Endometrium (tissue), 2 donors: ENCODE measurements around the gene SPRING1.

Source experiments
- FAIRE-seq: peaks from 2 replicates; lab custom pipeline; 2012; peaks lifted over from hg19 to GRCh38; lab: Jason Lieb, UNC
- donor health status: control.
- donor health status: control.

Gene SPRING1

DNA sequence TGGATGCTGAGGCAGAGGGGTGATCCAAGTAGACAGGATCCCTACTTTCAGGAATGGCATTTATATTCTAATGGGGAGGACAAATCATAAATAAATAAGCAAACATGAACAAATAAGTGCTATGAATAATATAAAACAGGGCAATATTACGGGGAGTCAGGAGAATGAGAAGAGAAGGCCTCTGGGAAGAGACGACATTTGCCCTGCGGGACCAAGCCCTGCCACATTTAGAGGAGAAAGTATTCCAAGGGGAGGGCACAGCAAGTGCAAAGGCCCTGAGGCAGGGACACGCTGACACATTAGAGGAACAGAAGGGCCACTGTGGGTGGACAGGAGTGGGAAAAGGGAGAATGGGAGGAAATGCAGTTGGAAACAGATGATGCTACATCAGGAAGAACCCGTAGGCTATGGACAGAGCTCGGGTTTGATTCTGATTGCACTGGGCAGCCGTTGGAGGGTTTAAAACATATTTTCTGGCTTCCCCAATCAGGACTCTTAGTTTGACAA, 1.6 kb upstream of the SPRING1 start:
- FAIRE-seq = no peak

DNA sequence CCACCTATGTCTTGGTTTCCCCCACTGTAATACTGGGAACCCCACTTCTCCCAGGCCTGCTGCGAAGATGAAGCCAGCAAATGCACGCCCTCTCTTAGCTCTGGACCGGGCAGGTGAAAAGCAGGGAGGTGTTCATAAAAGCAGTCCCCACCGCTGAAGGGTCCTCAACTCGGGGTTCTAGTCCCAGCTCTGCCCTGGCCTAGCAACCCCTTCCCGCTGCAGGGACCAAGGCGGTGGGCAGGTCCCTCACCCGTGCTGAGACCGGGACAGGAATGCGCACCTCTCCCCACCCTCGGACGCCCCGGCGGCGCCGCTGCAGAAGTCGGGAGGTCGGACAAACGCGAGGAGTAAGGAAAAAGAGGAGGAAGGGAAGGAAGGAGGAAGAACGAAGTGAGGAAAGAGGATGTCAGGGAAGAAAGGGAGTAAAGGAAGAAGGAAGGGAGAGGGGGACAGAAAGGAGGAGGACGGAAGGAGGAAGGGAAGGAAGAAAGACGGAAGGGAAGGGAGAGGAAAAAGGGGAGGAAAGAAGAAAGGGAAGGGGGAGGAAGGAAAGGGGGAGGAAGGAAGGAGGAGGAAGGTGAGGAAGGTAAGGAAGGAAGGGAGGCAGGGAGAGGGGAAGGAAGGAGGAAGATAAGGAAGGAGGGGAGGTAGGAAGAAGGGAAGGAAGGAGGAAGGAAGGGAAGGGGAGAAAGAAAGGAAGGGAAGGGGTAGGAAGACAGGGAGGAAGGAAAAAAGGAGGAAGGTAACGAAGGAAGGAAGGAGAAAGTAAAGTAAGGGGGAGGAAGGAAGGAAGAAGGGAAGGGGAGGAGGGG, 701 bp downstream of the SPRING1 start:
- no peak for FAIRE-seq

DNA sequence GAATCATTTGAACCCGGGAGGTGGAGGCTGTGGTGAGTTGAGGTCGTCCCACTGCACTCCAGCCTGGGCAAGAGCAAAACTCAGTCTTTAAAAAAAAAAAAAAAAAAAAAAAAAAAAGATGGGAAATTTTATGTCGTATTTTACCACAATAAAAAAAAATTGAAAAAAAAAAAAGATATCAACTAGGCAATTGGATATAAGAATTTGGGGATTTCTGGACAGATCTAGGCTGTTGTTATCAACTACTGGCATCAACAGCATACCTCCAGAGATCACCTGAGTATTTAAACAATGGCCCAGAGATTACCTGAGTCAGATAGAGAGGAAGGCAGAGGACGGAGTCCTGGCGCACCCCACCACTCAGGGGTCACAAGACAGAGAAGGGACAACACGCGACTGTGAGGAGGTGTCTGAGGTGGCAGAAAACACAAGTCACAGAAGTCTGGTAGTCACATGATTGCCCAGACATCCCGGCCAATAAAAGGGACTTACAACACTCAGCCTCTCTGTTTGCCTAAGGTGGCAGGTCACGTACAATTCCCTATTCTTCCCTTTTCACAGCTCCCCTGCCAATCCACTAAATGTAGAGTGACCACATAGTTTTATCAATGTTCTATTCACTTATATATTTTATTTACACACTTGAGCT, 1.8 kb downstream of the SPRING1 start:
- no peak for FAIRE-seq

DNA sequence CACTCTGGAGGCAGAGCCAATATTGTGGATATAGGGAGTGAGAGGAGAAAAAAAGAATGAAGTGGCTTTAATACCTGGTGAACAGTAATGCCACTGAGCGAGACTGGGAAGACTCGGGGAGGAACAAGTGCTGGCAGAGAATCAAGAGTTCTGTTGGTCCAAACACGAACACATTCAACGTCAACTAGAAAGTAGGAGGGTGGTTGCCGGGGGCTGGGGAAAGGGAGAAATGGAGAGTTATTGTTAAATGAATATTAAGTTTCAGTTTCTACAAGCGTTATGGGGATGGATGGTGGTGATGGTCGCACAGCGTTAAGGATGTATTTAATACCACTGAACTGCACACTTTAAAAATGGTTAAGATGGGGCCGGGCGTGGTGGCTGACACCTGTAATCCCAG, 2.8 kb downstream of the SPRING1 start:
- no peak for FAIRE-seq

DNA sequence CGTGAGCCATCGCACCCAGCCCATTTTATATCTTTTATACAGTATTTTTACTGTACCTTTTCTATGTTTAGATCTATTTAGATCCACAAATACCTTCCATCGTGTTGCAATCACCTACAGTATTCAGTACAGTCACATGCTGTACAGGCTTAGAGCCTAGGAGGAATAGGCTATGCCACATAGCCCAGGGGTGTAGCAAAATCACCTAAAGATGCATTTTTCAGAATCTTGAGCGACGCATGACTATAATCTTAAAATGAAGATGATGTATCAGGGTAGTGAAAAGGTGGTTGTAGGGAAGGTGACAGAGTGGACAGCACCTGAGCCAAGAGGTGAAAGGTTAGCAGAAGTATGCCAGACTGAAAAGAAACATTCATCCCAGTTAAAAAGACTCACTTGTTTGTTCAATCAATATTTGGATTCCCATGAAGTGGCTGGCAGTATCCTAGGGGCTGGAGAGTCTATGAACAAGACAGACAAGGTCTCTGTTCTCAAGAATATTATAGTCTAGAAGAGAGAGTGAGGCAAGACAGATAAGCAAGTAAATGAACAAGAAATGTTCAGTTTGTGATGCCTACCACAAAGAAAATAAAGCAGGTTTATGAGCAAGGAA, 3.6 kb downstream of the SPRING1 start:
- no peak for FAIRE-seq

DNA sequence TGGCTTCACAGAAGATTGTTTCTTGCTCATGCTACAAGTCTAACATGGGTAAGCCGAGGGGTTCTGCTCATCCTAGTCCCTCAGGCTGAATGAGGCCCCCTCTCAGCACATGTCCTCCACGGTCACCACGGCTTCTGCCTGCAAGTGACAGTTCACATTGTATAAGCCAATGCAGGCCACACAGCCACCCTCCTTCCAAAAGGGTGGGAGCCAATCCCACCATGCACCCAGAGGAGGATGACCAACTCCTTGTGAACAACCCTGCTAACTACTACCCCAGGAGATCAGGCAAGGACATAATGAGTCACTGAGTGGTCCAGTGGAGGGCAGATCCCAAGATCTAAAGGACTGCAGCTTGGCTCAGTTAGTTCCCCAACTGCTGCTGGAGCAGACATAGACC, 6.1 kb downstream of the SPRING1 start:
- FAIRE-seq = no peak

DNA sequence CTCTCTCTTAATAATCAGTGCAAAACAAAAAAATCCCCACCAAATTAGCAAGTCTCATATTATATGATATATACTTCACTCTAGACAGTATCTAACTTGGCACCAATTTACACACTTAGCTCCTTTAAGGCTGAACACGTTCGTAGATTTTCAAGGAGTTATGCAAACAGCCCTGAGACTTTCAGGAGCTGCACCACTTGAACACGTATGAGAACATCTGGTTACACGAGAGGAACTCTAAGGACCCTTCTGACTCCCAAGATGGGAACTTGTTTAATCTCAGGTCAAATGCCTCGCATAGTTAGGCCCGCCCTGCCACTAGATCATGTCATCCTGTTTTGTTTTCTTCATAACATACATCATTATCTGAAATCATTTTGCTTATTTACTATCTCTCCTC, 10.0 kb downstream of the SPRING1 start:
- no peak for FAIRE-seq

DNA sequence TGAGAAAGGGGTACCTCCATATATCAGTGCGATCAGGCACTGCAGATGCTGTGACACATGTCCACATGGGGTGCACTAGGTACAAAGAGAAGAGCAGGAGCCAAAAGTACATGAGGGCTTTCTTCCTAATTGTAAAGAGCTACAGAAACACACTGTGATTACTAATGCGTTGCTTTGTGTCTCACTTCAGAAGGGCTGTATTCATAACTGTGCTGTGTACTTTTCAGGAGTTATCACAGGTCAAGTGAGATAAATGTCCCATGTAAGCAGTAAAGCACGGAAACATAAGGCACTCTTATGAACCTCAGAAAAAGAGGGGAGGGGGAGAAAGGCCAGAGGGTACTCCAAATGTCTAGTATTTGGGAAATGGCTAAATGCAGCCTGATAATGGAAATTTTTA, 10.6 kb downstream of the SPRING1 start:
- FAIRE-seq = no peak

DNA sequence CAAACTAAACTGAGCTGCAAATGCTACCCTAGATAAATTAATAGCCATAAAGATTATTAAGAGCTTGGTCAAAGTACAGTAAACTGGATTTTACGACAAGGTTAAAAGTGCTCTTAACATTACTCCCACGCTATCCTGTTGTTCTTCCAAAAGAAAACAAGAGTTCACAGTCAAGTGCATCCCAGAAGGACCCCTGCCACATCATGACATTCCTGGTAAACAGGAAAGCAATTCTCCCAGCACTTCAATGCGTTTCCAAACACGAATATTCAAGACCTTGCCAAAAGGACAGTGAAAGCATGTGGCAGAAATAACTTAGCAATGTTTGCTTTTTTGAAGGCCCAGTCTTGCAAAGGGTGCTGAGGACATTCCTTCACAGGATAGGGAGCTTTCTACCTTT, 11.2 kb downstream of the SPRING1 start:
- FAIRE-seq = peak; percentile 85

DNA sequence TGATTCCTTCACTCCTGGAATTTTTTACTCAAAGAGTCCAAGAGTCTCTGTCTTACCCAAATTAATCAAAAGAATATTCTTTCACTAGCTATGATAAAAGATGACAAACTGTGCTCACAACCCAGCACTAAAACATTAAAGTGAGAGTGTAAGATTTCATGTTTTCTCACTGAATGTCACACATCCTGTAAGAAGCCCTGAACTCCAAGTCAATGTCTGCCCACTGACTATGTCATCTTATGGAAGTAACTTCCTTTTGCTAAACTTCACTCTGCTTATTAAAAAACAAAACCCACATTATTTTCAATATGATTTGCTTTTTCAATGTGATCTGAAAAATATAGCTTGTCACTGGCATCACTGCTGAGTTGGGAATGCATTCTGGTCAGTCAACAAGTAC, 15.6 kb downstream of the SPRING1 start:
- FAIRE-seq = no peak

DNA sequence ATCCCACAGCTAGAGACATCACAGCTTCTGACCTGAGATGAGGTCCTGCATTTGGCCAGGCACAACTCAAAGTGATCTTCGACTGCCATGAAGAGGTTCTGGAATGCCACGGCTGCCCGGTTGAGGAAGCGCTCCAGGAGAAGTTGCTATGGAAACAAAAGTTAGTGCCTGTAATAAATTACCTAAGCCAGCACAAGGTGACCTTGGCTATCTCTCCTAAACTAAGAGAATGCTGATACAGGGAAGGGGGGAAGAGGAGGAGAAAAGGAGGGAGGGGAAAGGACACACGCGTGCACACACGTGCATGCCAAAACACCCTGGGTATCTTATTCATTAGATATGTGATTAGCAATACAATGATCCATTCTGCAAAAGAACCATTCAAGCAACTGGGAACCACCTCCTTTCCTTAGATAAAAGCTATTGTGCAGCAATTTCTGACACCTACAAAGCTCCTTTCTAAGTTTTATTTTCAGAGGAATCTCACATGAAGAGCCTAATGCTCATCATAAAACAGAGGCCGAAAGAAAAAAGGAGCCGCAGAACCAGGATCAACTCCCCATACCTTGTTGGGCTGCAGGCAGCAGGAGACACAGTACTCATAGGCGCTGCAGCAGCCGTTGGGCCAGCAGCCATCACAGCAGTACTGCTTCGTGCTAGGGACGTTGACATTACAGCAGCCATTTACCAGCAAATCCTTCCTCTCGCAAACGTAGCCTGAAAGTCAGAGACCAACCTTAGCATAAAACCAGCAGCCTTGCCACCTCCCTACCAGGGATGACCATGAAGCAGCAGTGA, 17.9 kb downstream of the SPRING1 start:
- FAIRE-seq = no peak

DNA sequence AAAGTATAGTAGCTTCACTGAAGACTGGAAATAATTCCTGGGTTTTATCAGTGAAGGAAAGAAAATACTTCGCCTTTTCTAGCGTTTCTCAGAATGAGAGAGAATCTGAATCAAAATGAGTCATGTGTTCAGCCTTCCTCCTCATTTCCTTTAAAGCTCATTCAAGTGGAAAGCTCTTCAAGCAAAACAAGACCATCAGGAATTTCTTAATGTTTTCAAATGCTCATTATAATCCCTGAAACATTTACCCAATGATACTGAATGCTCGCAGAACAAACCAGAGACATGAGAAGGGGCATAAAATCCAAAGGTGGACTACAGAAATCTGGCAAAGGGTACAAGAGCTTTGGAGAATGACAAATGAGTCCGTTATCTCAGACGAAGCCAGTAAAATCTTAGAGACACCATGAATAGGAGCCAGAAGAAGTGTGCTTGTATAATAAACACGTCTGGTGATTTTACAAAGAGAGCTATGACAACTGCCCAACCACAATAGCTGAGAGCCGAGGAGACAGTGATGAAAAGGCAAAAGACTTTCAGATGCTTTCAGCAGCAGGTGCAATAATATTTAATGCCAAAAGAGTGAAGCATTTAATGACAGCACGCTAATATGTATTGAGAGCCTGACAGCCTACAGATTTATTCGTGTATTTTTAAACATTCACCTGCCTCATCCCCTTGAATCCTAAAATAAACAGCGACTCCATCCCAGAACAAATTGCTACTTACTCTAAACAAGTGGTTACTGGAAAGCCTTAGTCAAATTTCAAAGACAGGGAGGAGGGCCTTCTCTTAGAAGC, 19.0 kb downstream of the SPRING1 start:
- no peak for FAIRE-seq

DNA sequence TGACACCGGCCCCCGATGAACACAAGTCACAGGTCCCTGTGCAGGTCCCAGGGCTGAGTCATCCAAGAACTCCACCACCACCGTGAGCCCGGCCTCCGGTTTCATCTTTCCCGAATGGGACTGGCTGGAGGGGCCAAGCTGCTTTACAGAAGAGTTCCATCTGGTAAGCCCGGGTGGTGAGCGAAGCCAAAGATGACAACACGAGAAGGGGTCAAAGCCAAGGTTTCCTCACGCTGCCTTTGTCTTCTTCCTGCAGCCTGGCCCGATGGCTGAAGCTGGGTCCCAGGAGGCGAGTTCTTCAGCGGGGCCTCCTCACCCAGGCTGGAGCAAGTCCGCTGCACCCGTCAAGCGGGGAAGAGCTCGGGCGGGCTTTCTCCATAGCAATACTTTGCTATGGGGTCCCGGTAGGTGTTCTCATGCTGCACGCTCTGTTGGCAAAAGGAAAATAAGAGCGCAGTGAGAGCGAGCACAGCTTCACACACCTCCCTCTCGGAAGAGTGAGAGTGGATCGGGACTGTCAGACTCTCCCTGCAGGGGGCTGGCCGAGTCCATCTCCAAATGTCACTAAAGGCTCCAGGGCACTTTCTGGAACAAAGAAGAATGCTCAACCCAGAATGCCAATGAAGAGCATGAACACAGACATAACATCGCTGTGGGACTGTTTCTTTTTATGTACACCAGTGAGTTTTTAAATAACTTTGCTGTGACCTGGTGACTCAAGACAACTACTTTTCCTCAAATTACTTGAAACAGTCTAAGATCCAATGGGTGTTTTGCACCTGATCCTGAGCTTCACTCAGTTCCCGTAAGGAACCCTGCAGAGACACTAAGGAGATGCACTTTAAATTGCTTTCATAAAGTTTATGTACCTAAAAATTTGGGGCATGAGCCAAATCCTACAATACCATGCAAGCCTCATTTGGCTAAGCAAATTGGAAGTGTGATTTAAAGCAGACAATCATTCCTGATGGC, 20.1 kb downstream of the SPRING1 start:
- no peak for FAIRE-seq

DNA sequence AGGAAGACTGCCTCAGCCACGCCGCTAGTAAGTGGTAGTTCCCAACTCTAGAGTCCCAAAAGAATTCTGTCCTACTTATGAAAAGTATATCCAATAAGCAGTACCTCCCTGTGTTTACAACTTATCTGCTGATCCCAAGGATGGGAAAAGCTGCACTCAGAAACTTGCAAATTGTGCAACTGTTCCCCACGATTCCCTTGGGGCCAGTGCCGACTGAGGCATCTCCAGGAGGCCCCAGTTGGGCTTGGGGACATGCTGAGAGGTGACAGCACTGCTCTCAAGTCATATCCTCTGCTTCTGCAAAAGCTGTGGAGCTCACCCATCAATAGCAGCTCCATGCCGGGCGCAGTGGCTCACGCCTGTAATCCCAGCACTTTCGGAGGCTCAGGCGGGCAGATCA, 23.7 kb downstream of the SPRING1 start:
- FAIRE-seq = no peak

DNA sequence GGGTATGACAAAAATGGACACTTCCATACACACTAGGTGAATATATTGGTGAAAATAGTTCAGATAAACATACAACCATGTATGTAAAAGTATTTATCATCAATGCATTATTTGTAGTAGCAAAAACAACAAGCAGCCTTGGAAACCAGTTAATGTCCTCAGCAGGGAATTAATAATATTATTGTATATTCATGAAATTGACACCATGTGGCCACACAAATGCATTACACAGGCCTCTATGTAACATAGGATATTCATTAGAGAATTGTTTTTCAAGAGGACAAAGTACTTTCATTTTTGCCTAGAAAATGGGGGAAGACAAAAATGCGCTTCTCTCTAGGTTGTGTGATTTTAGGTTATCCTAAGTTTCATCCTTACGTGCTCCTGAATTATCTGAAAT, 24.3 kb downstream of the SPRING1 start:
- no peak for FAIRE-seq

DNA sequence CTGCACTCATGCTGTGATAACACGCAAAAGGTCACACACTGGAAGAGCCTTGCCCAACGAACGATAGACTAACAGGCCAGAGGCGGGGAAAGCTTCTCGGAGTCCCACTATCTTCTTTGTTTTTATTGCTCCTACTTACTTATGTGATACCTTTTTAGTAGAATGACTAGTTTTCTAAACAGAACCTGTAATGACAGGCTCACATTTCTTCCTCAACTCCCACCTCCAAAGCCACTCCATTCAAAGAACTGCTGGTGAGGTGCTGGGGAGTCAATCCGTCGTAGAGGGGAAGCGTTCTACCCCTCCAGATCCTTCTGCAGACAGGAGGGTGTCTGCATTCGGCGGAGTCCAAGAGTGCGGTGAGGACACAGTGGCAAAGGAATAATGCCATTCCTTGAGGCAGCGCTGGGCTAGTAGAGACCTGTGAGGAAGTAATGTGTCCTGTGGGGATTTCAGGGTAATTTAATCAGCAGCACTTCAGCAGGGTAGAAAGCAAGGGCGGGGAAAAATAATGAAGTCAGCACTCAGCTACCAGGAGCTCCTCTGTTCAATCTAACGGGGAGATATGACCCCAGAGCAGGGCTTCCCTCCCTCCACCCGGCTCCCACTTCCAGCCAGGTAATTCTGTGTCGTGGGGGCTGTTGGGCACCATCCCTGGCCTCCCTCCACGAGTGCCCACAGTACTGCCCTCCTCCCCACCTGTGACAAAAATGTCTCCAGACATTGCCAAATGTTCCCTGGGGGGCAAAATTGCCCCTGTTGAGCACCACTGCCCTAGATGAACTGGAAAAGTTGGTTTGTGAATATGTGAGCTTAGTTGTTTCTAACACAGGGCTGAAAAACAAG, 25.2 kb downstream of the SPRING1 start:
- no peak for FAIRE-seq

DNA sequence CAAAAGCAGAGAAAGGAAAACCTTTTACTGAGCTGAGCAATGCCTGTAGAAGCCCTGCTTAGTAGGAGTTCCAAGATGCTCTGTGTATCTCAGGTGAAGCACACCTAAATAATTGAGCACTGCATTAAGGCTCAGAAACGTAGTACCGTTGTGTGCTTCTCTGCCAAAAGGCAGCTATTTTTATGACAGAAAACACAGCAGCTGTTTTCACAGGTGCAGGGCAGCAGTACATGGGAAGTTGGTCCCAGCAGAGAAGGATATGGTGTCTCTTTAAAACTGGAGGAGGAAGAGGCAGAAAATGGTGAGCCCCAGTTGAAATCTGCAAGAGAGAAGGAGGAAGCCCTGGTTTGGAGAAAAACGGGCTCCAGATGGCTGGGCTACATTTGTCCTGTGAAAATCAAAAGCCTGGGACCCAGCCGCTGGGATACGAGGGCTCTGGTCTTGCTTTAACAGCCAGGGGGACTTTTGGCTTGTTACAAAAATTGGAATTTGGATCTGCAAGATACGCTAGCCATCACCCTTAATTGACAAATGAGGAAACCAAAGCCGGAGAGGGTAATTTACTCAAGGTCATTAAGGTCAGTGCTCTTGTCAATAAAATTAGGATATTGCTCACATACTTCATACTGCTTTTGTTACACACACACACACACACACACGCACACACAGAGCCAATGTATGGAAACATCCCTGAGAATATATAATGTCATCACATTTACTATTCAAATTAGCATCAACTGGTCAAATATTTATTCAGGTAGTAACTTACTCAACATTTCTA, 27.3 kb downstream of the SPRING1 start:
- FAIRE-seq = no peak

DNA sequence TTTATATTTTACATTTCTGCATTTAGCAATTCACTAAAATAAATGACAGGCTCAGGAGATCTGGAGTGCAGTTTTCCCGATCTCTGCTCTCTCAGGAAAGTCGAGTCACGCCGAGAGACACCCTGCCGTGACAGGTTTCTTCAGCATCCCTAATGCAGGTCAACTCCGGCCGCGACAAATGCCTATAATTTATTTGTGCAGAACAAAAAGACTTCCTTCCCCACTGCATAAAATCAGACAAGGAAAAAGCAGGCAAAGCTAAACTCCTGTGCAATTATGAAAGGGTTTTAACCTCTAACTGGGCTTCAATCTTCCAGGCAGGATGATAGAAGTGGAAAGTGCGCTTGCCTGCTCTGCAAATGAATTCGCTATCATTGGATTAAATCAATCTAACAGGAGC, 28.1 kb downstream of the SPRING1 start:
- FAIRE-seq = no peak
